GM18508 (cell line): ENCODE results near the gene ADAMTS3.
"Not testable (repeated sequence)": the region's sequence is repeated elsewhere in the genome, so short reads cannot be mapped to it uniquely, and the experiment has no call there.

ENCODE experiments used
- ATAC-seq: cut with Tn5 transposase; IDR thresholded peaks from one replicate; pipeline ENCODE4 v1.9.1; 2021; ENCODE audit warnings: moderate number of reproducible peaks; ENCODE audit not compliant: insufficient read depth, unreplicated experiment

ADAMTS3 gene

DNA sequence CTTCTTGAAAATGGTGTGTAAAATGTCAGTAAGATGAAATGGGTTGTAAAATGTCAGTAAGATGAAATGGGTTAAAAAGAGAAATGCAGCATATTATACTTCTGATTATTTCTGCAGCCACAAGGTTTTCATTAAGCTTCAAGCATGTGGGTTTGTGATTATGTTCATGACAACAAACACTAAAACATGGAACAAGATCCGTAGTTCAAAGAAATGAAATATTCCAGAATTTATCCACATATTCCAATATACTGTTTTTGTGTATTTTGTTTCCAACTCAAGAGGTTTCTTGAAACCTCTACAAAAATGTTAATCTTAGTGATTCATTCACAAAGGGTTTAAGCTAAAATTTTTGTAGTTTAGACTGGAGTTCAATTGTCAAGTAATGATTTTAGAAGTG is 84.0 kb downstream of the ADAMTS3 start:
- no peak for ATAC-seq

DNA sequence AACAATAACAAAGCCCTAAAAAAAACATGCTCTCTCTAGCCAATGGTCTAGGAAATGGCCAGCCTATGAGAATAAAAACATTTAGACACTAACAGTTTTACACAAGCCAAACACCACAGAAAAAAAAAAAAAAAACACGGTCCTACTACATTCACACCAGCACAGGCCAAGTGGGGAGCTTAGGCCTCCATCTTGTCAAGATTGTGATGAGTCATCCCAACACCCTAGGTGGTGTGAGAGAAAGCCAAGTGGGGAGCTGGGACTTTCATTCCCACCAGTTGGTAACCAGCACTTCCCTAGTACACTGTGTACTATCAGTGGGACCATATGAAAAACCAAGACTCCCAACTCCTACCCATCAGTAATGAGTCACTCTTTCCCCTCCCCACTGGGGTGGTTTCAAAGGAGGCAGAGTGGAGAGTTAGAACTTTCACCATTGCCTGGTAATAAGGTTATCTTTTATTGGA is 95.6 kb downstream of the ADAMTS3 start:
- ATAC-seq = no peak

DNA sequence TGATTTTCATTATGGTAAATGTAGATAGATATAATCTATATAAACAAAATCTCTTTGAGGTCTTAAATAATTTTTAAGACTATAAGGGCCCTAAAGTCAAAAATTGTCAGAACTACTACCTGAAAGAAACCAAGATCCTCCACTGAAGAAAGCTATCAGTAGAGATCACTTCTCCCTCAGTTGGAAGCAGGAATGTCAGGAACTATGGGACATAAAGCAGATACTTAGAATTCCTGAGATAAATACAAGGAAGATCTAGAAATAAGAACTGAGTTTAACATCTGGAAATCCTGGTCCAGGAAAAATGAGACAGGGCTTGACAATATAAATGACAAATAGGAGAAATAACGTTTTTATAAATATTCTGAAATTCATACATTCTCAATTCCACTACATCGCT is 97.2 kb downstream of the ADAMTS3 start:
- ATAC-seq = no peak

DNA sequence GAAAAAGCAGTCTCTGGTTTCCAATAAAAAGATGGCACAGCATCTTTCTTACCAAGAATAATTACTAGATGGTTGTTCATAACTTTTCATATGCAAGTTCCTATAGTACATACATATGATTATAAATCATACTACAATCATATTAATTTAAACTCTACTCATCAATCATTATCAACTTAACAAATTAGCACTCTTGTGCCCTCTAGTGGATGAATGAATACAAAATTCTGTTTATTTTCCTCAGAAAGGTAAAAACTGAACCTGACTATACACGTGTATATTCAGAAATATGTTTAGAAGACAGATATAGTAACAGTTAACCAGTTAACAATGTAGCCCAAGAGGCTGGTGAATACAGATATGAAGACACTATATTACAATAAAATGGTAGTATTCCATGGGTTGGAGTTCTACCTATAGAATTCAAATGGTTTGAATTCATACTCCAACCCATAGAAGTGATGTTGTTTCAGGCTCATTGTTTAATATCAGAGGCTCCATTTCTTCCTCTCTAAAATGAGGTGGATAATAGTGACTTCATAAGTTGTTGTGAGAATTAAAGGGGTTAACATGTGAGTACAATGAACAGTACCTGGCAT is 100.0 kb downstream of the ADAMTS3 start:
- no peak for ATAC-seq

DNA sequence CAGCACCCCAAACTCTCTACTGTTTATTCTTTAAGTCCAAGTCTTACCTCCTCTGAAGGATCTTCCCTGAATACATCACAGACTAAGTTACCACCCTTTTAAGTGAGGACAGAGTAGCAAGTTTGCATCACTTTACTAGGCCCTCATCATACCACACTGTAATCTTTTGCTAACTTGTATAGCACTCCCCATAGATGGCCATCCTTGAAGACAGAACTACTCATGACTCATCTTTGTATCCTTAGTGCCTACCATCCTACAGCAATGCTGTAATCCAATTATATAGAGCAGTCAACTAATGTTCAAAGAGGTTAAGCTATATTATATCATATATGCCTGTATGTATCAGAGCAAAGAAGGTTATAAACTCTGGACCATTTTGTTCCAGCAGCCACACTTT is 101.4 kb downstream of the ADAMTS3 start:
- ATAC-seq = no peak

DNA sequence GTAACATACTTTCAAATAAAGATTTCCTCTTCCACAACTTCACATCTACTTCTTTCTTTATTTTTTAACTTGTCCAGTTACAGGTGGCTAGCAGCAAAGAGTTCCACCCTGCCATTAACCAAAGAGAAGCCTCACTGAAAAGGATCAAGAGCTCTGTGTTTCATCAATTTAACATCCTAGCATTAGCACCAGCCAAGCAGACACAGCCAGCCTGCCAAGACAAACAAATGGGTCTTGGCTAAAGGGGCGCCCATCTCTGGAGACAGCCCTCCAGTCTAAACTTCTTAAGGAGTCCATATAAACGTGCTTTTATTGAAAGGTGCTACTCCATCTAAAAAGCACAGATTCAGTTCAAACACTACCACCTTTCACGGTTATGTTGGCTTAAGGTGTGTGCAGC is 105.3 kb downstream of the ADAMTS3 start:
- ATAC-seq = no peak

DNA sequence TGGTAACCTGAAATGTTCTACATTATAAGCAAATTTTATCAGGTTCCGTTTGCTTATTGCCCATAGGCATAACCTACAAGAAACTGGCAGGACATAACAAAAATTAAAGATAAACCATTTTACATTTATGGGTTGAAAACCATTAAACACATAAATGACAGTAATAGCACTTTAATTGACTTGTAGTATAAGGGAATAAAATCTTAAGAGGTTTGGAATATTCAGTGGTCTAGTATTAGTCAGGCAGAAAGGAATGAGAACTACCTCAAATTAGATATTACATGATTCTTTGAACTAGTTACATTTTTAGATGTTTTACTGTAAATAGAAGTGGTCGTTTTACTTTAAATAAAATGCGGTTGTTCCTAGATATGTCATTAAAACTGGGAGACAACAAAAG is 111.9 kb downstream of the ADAMTS3 start:
- ATAC-seq = no peak

DNA sequence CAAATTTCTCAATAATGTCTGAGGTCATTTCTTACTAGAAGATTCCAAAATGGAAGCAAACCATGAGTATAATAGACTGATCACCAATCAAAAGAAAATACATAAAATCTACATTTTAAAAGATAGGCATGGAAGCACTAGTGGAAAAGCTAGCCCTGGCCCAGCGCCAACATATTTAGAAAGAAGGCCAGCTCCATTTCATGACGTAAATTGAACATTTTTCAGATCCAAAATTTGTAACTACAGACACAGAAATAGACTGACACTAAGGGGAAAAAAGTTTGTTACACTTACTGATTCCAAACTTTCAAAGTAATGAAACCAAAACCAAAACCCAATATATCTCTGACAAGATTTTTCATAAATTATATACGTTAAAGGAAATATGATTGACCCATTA is 117.7 kb downstream of the ADAMTS3 start:
- no peak for ATAC-seq

DNA sequence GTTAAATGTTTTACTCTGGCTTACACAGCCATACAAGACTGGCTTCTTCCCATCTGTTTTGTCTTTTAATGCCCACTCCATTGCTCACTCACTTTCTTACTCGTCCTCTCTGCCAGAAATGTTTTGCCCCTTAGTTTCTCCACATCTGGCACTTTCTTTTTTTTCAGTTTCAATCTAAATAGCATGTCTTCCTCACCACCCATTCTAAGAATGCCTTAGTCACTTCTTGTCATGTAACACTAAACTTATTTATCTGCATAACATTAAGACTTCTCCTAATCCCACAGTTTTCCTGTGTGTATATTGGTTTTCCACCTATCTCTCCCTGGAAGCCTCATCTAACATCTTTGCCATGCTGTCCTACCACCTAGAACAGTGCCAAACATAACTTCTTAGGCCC is 119.3 kb downstream of the ADAMTS3 start:
- ATAC-seq = no peak

DNA sequence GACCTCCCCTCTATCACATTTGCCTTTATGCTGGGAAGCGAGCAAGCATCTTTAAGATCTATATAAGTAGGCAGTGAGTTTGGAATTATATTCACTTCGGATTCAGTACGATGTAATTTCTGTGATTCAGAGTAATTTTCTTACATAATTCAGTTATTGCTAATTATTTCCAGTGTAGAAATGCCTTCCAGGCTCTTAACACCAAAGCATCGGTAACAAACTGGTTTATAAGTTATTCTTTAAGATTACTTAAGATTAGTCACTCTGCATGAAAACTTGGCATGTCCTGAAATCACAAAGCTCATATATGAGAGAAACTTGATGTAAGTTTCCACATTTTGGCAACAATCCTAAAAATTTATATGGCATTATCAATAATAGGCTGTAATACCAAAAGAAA is 120.8 kb downstream of the ADAMTS3 start:
- no peak for ATAC-seq

DNA sequence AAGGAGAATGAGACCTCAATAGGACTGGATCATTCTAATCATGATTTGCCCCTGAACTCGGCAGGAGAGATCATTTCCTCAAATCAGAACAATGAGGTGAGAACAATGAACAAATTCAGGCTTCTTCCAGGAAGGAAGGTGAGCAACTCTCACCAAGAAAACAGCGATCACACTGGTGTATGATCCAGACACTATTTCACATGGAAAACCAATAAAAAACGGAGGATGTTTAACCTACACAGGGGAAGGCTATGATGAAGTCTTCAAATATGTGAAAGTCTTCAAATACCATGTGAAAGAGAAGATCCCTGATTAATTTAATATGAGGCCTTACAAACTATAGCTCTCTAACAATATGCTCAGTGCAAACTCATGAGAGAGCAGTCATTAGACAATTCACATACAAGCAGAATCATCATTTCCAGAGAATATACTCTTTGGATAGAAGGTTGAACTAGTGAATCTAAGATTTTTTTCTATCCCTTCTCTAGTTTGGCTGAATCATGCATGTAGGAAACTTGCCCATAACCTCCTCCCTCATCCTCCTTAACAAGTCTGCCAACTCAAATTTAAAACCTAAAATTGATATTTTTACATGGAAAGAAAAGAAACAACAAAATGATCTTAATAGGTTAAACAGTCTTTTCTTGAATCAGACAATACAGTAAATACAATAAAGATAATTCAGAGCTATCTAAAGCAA is 122.5 kb downstream of the ADAMTS3 start:
- ATAC-seq = no peak

DNA sequence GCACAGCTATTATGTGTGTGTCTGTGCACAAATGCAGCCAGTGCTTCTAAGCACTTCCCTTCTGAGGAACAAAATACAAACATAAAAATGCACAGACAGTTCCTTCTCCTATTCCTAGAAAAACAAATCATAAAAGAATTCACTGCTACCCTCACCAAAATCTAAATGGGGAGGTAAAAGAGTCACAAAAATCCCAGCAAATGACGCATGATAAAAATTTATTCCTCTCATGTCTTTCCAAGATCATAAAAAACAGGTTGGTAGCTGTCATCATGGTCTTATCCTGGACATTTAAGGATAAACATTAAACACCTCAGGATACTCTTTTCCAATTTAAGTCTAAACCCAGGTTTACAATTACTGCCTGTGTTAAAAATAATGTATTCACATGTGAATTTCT is 124.9 kb downstream of the ADAMTS3 start:
- no peak for ATAC-seq

DNA sequence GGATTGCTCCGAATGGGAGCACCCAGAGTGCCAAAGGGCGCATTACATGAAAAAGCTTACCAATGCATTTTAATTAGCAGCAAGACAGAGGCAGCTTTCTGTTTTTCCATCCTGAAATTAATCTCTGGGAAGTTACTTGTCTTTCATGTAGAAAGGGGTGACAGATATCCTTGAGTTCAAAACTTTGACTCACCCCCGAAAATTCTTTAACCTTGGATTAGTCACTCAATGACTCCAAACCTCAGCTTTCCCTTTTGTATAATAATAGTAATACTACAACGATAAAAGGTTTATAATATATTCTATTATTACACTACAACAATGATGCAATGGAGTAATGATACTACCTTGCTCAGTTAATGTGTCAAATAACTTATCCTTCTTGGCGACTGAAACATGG is 126.3 kb downstream of the ADAMTS3 start:
- ATAC-seq = no peak

DNA sequence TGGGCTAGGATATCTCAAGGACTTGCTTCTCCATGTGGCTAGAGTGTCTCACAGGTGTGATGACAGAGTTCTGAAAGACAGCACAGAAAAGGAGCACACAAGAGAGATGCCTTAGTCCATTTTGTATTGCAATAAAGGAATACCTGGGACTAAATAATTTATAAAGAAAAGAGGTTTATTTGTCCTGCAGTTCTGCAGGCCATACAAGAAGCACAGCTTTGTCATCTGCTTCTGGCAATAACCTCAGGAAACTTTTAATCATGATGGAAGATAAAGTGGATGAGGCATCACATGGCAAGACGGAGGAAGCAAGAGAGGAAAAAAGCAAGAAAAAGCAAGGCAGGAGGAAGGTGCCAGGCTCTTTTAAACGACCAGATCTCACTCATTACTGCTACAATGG is 126.9 kb downstream of the ADAMTS3 start:
- no peak for ATAC-seq

DNA sequence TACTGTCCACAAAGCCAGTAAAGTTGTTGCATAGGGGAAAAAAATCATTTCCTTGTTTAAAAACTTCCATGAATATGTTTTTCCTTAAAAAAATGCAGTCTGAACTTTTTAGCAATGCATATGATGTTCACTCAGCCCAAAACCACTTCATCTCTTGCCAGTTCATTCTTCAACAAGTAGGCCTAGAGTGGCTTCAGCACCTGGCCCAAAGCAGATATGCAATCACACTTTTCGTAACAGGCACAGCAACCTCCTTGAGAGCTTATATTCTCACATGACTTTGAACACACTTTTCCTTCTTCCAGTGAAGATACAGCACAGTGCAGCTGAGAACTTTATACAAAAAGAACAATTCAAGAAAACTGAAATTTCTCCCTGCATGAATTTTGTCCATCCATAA is 128.6 kb downstream of the ADAMTS3 start:
- ATAC-seq = no peak

DNA sequence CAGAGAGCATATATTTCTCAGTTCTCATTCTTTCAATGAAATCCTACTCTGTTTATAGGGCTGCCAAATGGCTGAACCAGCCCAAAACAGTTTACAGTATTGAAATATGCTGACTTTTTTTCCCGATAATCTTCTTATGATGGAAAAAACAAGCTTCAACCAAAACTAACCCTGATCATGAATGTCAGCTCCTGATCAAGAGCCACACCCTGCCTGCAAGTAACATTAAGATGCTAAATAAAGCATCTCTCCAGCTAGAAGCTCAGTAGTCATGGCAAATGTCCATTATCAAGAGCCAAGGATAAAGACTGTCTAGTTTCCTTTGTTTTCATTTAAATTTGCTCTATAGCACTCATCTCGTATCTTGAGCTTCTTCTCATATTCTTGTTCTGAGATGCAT is 136.0 kb downstream of the ADAMTS3 start:
- ATAC-seq = no peak

DNA sequence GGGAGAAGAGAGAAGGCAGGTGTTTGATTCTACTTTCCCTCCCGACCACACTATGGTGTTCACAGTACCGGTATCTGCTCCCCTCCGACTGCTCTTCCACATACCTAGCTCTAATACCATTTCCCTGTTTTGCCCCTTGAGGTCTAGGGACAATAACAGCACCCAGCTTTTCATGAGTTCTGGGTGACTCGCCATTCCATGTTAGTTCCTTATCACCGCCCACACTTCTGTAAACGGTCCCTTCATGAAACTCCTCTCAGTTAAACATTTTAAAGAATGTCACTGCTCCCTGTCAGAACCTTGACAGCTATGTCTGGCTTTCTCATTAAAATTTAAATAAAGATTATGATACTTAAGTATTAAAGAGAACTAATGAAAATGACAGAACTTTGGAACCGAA is 136.7 kb downstream of the ADAMTS3 start:
- no peak for ATAC-seq

DNA sequence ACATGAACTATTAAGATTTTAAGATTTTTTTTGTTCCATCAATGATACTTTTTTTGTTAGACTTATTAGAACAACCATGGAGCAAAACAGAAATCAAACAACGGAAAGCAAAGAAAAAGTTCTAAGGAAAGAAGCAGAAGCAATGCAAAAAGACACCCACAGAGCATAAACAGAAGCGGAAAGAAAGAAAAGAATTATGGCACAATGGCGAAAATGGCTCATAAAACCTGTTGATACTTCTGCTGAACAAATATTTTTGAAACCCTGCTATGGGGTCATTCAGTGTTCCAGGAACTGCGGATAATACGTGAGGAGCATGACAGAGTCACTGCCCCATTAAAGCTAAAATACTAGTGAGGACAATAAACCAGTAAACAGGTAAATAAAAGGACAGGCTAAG is 138.0 kb downstream of the ADAMTS3 start:
- no peak for ATAC-seq

DNA sequence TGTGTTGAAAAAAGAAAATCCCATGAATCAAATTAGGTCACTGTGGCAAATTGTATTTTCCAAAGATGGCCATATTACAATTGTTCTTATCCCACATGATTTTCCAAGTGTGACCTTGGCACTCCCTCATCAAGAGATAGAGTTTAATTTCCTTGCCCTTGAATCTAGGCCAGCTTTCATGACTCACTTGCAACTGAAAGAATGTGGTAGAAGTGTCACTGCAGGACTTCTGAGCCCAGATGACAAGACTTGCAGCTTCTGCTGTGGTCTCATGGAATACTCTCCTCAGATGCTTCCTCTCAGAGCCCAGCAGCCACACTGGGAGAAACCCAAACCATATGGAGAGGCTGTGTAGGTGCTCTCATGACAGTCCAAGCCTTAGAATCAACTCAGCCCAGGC is 139.0 kb downstream of the ADAMTS3 start:
- ATAC-seq = no peak

DNA sequence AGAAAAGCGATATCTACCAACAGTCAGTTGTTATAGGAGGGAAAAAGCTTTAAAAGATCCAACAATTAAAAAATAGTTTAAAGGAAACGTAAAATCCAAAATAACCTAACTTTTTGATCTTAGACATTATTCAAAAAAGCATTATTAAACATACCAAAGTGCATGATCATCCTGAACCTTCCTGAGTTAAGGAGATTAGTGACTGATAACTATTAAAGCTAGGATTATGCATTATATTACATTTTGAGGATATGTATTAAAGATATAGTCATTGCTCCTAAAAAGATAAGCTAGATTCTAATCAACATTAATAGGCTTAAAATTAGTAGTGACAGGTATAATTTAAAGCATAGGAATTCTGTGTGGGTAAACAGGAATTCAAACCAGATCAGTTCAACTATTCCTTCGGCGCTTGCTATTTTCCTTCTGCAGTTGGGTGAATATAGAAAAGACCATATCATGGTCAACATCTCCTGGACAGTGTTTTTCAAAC is 139.6 kb downstream of the ADAMTS3 start:
- ATAC-seq = no peak

DNA sequence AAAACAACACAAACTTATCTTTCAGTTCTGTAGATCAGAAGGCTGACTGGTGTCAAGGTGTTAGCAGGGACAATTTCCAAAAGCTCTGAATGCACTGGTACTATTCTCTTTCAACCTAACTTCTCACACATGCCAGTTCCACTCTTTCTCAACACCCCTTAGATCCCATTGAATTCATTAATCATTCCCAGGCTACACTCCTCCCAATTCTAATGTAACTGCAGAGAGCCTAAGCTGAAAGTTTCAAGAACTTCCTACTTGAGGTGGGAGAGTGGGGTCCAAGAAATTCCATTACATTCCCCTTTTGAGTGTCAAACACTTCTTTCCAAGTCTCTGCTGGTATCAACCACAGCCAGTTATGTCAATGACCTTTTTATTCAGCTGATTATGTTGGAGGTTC is 142.0 kb downstream of the ADAMTS3 start:
- no peak for ATAC-seq

DNA sequence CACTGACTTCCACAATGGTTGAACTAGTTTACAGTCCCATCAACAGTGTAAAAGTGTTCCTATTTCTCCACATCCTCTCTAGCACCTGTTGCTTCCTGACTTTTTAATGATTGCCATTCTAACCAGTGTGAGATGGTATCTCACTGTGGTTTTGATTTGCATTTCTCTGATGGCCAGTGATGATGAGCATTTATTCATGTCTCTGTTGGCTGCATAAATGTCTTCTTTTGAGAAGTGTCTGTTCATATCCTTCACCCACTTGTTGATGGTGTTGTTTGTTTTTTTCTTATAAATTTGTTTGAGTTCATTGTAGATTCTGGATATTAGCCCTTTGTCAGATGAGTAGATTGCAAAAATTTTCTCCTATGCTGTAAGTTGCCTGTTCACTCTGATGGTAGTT is 143.1 kb downstream of the ADAMTS3 start:
- ATAC-seq = not testable (repeated sequence)
